ENCODE data around the gene ADIRF. TPM values are rescaled to one million over a fixed set of nuclear protein-coding genes. Genes with fewer than 3 reads are reported as not detected.

Gene ADIRF
- 107 and 110 TPM in 2 replicates for total RNA-seq

DNA sequence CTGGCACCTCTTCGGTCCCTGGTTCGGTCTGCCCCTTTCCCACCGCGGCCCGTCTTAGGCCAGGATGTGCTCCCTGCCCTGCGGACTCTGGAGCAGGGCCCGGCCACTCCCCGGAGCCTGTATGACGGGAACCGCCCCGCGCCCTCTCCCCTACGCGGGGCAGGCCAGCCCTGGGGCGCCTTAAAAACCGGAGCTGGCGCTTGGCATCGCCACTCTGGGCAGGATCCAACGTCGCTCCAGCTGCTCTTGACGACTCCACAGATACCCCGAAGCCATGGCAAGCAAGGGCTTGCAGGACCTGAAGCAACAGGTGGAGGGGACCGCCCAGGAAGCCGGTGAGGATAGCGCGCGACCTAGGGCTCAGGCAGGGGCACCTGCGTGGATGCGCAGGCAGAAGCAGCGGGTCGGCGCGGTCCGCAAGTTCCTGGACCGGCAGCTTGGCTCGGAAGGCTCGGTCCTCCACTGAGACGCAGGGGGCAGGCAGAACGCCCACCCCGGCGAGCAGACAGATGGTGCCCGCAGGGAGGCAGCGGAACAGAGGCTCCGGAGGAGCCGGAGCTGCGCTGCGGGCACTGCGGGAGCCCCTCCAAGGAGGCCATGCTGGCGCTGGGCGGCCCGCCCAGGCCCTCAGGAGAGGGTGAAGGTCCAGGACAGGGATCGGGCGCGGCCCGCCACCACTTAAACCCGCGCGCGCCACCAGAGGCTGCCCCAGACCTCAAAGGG is at the start of gene ADIRF:
Gene ADIRF, plus strand, starts transcription at position 212 of the 723 bp plus-strand sequence. Its CDS starts 63 bp downstream, at position 275.

DNA sequence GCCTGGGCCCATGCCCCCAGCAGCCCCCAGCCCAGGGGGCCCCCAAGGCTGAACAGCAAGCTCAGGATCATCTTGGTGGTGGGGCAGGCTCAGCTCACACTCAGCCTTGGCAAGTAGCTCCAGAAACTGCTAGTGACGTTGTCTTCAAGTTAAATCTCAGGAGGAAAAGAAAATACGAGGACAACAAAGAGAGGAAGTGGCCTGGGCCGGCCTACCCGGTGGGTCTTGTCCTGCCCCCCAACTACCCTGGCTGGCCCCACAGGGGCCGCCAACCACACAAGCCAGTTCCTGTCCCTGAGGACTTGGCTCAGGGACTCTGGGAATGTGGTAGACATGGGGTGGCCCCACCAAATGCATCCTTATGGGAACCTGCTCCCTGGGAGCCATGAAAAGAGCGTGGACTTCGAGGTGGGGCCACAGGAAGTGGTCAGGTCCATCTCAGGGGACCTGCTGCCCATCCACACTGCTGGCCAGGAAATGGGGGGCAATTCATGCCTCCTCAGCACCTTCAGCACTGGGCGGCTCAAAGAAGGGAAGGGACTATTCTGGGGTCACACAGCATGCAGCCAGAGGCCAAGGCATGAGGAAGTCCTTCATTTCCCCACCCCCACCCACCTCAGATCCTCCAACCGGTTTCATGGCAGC is 10.7 kb upstream of the ADIRF start, which contains the start of gene MMRN2:
Gene MMRN2, minus strand, starts transcription at position 145 of the 645 bp plus-strand sequence. Its CDS starts 74 bp downstream, at position 71.

DNA sequence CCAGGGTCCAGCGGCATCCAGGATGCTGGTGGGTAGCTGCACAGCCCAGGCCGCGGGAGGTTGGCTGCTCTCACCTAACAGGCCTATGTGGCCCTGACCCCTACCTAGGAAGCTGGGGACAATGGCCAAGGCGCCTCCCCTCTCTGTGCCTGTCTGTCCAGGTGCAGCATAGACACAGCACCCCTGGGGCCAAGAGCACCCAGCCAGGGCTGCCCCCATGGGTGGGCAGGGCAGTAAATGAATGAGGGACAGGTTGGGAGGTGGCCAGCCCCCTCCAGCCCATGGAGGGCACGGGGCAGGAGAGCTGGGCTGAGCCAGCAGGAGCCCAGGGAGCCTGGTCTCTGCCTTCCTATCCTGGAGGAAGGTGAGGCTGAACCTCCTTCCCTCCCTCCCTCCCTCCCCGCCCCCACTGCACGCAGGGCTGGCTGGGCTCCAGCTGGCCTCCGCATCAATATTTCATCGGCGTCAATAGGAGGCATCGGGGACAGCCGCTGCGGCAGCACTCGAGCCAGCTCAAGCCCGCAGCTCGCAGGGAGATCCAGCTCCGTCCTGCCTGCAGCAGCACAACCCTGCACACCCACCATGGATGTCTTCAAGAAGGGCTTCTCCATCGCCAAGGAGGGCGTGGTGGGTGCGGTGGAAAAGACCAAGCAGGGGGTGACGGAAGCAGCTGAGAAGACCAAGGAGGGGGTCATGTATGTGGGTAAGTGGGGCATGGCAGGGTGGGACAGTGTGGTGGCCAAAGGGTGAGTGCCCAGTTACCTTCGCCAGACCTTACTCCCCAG is 10.0 kb upstream of the ADIRF start, which contains the start of gene SNCG:
Gene SNCG, plus strand, starts transcription at position 484 of the 785 bp plus-strand sequence. Its CDS starts 99 bp downstream, at position 583.

DNA sequence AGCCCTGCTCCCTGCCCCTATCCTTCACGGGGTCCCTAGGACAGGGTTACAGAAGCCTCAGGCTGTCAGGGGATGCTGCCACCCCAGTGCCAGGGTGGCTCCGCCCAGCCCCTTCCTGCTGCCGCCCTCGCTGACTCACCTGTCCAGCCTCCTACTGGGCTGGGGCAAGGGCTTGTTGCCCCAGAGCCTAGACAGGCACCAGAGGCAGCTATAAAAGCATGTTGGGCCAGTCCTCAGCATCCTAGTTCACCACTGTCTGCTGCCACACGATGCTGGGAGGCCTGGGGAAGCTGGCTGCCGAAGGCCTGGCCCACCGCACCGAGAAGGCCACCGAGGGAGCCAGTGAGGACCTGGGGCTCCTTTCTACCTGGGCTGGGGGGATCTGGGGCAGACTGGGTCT is 51.8 kb downstream of the ADIRF start, which contains the start of gene FAM25A:
Gene FAM25A, plus strand, starts transcription at position 239 of the 400 bp plus-strand sequence. Its CDS starts 31 bp downstream, at position 270.

Other genes starting within 250 kb of the ADIRF start
- gene BMPR1A, start 211.9 kb upstream of the ADIRF start, total RNA-seq, result 48.9 and 63.4 TPM in 2 replicates
- gene MMRN2, start 10.9 kb upstream of the ADIRF start, total RNA-seq, result 1.7 and 1.8 TPM in 2 replicates
- 16.5 and 23.8 TPM in 2 replicates for gene SNCG, start 9.9 kb upstream of the ADIRF start, total RNA-seq
- gene FAM25A, start 51.8 kb downstream of the ADIRF start, total RNA-seq, result not detected in 2 replicates
- 218 and 273 TPM in 2 replicates for gene GLUD1, start 126.4 kb downstream of the ADIRF start, total RNA-seq
- 22.0 and 22.9 TPM in 2 replicates for gene SHLD2, start 126.7 kb downstream of the ADIRF start, total RNA-seq